KOPT-K1 (cell line): Measurements from ENCODE around the gene CDK17.
"Not testable (repeated sequence)": the region's sequence is repeated elsewhere in the genome, so short reads cannot be mapped to it uniquely, and the experiment has no call there.

Experiments
- H3K27ac ChIP-seq: fragments of 200-600 bp; sonication (generic); 2 replicates; pipeline ENCODE4 v1.5.1; 2016; ENCODE audit warnings: antibody characterized with exemption, mild to moderate bottlenecking, low read depth, low read length; ENCODE audit not compliant: poor library complexity, severe bottlenecking
- H3K36me3 ChIP-seq: fragments of 200-600 bp; sonication (generic); 2 replicates; pipeline ENCODE4 v1.5.1; 2017; ENCODE audit warnings: antibody characterized with exemption, mild to moderate bottlenecking, low read length, moderate library complexity; ENCODE audit not compliant: insufficient read depth
- H3K9me3 ChIP-seq: fragments of 200-600 bp; sonication (generic); 2 replicates; pipeline ENCODE4 v1.5.1; 2017; ENCODE audit warnings: antibody characterized with exemption, low read length, mild to moderate bottlenecking; ENCODE audit not compliant: insufficient read depth, poor library complexity, severe bottlenecking

CDK17 gene

GRCh38 chr12:96399919-96400630, at the start of gene CDK17:
TSS of gene CDK17 (minus strand) at chr12:96400439. CDS start at chr12:96334836, 65,603 bp downstream.
- Histone ChIP-seq H3K36me3 (no peaks in the 10 kb centered on the region), H3K27ac (peak within 1 kb of the TSS; percentile 86), H3K9me3 (no peaks in the 10 kb centered on the region)

GRCh38 chr12:96448300-96448699, 48.1 kb upstream of the CDK17 start:
- Histone ChIP-seq H3K36me3 (no peaks in the 10 kb centered on the region), H3K9me3 (no peaks in the 10 kb centered on the region), H3K27ac (no peak overlapping the region)

- Histone ChIP-seq H3K36me3 (no peaks in the 10 kb centered on the region), H3K27ac (peak overlapping the region; percentile 7), H3K9me3 (no peaks in the 10 kb centered on the region)
Measured at GRCh38 chr12:96447256-96447655, 47.0 kb upstream of the CDK17 start.

GRCh38 chr12:96445691-96446583, 45.7 kb upstream of the CDK17 start:
- peak overlapping the region; percentile 79 for H3K27ac ChIP-seq

GRCh38 chr12:96444399-96444798, 44.2 kb upstream of the CDK17 start:
- H3K27ac ChIP-seq: no peak overlapping the region
- H3K36me3 ChIP-seq: no peaks in the 10 kb centered on the region
- no peaks in the 10 kb centered on the region for H3K9me3 ChIP-seq

More at GRCh38 chr12:96445691-96446583, 45.7 kb upstream of the CDK17 start:
- Histone ChIP-seq H3K36me3 (no peaks in the 10 kb centered on the region), H3K9me3 (no peaks in the 10 kb centered on the region)

- no peaks in the 10 kb centered on the region for H3K36me3 ChIP-seq
Measured at GRCh38 chr12:96442906-96443305, 42.7 kb upstream of the CDK17 start.

GRCh38 chr12:96441816-96442215, 41.6 kb upstream of the CDK17 start:
- H3K9me3 ChIP-seq: no peaks in the 10 kb centered on the region
- H3K27ac ChIP-seq: no peak overlapping the region
- no peaks in the 10 kb centered on the region for H3K36me3 ChIP-seq

More at GRCh38 chr12:96442906-96443305, 42.7 kb upstream of the CDK17 start:
- Histone ChIP-seq H3K27ac (no peak overlapping the region), H3K9me3 (no peaks in the 10 kb centered on the region)

- Histone ChIP-seq H3K36me3 (no peaks in the 10 kb centered on the region), H3K9me3 (no peaks in the 10 kb centered on the region), H3K27ac (no peak overlapping the region)
Measured at GRCh38 chr12:96438330-96438729, 38.1 kb upstream of the CDK17 start.

GRCh38 chr12:96437171-96437445, 36.9 kb upstream of the CDK17 start:
- Histone ChIP-seq H3K9me3 (no peaks in the 10 kb centered on the region), H3K27ac (no peak overlapping the region), H3K36me3 (no peaks in the 10 kb centered on the region)

- Histone ChIP-seq H3K9me3 (no peaks in the 10 kb centered on the region), H3K27ac (no peak overlapping the region), H3K36me3 (no peaks in the 10 kb centered on the region)
Measured at GRCh38 chr12:96436366-96437170, 36.3 kb upstream of the CDK17 start.

- H3K27ac ChIP-seq: peak overlapping the region; percentile 66
- H3K36me3 ChIP-seq: no peaks in the 10 kb centered on the region
Measured at GRCh38 chr12:96434107-96434506, 33.9 kb upstream of the CDK17 start.

GRCh38 chr12:96432496-96433321, 32.5 kb upstream of the CDK17 start:
- H3K9me3 ChIP-seq, H3K36me3 ChIP-seq, H3K27ac ChIP-seq: not testable (repeated sequence)

More at GRCh38 chr12:96434107-96434506, 33.9 kb upstream of the CDK17 start:
- no peaks in the 10 kb centered on the region for H3K9me3 ChIP-seq

- Histone ChIP-seq H3K9me3 (no peaks in the 10 kb centered on the region), H3K27ac (no peak overlapping the region)
Measured at GRCh38 chr12:96431067-96431466, 30.8 kb upstream of the CDK17 start.

GRCh38 chr12:96427269-96427729, 27.1 kb upstream of the CDK17 start:
- H3K27ac ChIP-seq: no peak overlapping the region
- H3K36me3 ChIP-seq: no peaks in the 10 kb centered on the region
- H3K9me3 ChIP-seq: no peaks in the 10 kb centered on the region

More at GRCh38 chr12:96431067-96431466, 30.8 kb upstream of the CDK17 start:
- H3K36me3 ChIP-seq: no peaks in the 10 kb centered on the region
